Right cardiac atrium (tissue), 5 donors: ENCODE results near the gene WDFY1. TPM values are rescaled to one million over a fixed set of nuclear protein-coding genes. Genes with fewer than 3 reads are reported as not detected.

ENCODE experiments used
- ATAC-seq, 2 donors: fragments of 200-7000 bp; cut with Tn5 transposase; one replicate each; pipeline versions ENCODE4 v1.8.0 to v1.9.1; 2020; ENCODE audit warnings: moderate library complexity in 2 of 2, mild to moderate bottlenecking in 1 of 2
- DNase-seq, 3 donors: peaks; one replicate each; pipeline ENCODE4 v3.0.0-alpha.2; 2020
- H3K27ac ChIP-seq: one replicate; pipeline ENCODE4 v1.5.1; 2013; ENCODE audit warnings: mild to moderate bottlenecking, low read length, control low read depth, moderate library complexity
- H3K27me3 ChIP-seq: one replicate; pipeline ENCODE4 v1.6.1; 2013; ENCODE audit not compliant: control insufficient read depth, insufficient read depth
- H3K4me1 ChIP-seq: one replicate; pipeline ENCODE4 v1.6.1; 2013; ENCODE audit warnings: low read length; ENCODE audit not compliant: control insufficient read depth, insufficient read depth
- H3K4me3 ChIP-seq: one replicate; pipeline ENCODE4 v1.5.1; 2013; ENCODE audit warnings: low read length, control low read depth
- H3K9me3 ChIP-seq: one replicate; pipeline ENCODE4 v1.6.1; 2013; ENCODE audit warnings: low read length; ENCODE audit not compliant: control insufficient read depth
- WGBS: extraction: QIAGEN DNeasy Blood & Tissue Kit; methylation state at CpG from one replicate; pipeline ENCODE4 v1.1.7; 2013; 5-methylcytosine and 5-hydroxymethylcytosine counted together
- intact Hi-C, 4 donors: fragments of 100-400 bp; cut with DNase I; formaldehyde crosslinking; loops; one replicate each; pipeline versions ENCODE4 v1.11.0 to v1.14.0; 2022 to 2023
- polyA plus RNA-seq: library from polyadenylated mRNA; stranded (reverse); fragments of 200-250 nt; gene quantifications from one replicate; pipeline ENCODE4 v1.2.3, GENCODE V29; 2013
- total RNA-seq, 4 donors: library from RNA; stranded (reverse); fragmentation: NEBNext Ultra II Directional; extraction: Animal tissue kit (Norgen Biotek cat#: 25700); gene quantifications; one replicate each; pipeline ENCODE4 v1.2.1, GENCODE V29; 2021
- donor health status: healthy with polysubstance abuse.
- donor health status: DM: no; HTN: yes; CAD: no.
- donor health status: DM: no; HTN: no; CAD: no.
- donor health status: DM: no; HTN: yes; CAD: no; lungs with severe emphysema.
- donor health status: DM: yes; HTN: yes; CAD: no.

The WDFY1 gene
- total and polyA plus RNA-seq, 5 donors, result 10.7 to 21.2 (median 15.9) TPM

DNA sequence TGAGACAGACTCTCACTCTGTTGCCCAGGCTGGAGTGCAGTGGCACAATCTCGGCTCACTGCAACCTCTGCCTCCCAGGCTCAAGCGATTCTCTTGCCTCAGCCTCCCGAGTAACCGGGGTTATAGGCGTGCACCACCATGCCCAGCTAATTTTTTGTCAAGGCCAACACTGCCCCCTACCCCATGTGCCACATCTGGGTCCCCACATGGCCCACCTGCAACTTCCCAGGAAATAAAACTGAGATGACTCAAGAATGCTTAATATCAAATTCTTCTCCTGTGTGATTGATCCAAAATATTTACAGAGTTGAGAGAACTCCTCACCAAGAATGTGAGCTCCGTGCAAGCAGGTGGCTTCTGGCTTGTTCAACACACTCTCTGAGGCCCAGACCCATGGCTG, 116.8 kb downstream of the WDFY1 start:
- intact Hi-C loops, result no loop called here
- Histone ChIP-seq H3K4me1 (no peaks in the 10 kb centered on the region), H3K27me3 (no peaks in the 10 kb centered on the region), H3K9me3 (no peaks in the 10 kb centered on the region), H3K4me3 (no peak overlapping the region), H3K27ac (no peak overlapping the region)
- WGBS, result 96% methylated on average over 6 of the region's 6 CpGs
- ATAC-seq, result no peak
- no peak for DNase-seq

DNA sequence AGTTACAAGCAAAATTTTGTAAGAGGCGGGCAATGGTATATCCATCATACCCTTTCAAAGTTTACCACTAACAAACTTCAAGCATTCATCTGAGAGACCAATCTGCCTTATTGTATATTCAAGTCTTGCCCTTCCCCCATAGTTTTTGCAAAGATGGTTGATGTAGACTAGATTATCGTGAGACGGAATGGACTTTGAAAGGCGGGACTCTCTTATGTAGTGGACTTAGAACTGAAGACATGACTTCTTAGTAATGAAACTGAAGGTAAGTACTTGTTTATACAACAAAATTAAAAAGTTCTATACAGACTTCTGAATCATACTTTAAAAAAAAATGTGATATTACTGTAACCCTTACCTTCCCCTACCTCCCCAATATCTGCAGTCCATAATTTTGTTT, 118.1 kb downstream of the WDFY1 start:
- no peak for ATAC-seq
- WGBS, result 72% methylated on average over 4 of the region's 4 CpGs
- no peak overlapping the region for H3K4me3 ChIP-seq
- intact Hi-C loops, result no loop called here
- H3K4me1 ChIP-seq, result no peaks in the 10 kb centered on the region
- no peaks in the 10 kb centered on the region for H3K9me3 ChIP-seq
- DNase-seq, result no peak
- no peak overlapping the region for H3K27ac ChIP-seq
- no peaks in the 10 kb centered on the region for H3K27me3 ChIP-seq

Other genes starting within 250 kb of the WDFY1 start
- gene AP1S3, start 107.8 kb downstream of the WDFY1 start, total RNA-seq, result under 1 TPM; 0.17 to 0.84 (median 0.29) TPM
- gene AP1S3, start 107.8 kb downstream of the WDFY1 start, polyA plus RNA-seq, result 0.18 TPM
- gene MRPL44, start 12.1 kb upstream of the WDFY1 start, total RNA-seq, result 10 to 100 TPM; 22.0 to 31.8 (median 30.4) TPM
- 34.9 TPM for gene MRPL44, start 12.1 kb upstream of the WDFY1 start, polyA plus RNA-seq
- gene SERPINE2, start 94.0 kb upstream of the WDFY1 start, total RNA-seq, result 10 to 100 TPM; 15.4 to 49.4 (median 25.6) TPM
- 24.2 TPM for gene SERPINE2, start 94.0 kb upstream of the WDFY1 start, polyA plus RNA-seq